Astrocyte of the hippocampus (primary cell): ENCODE data around the gene CPED1.
"Not testable (repeated sequence)": the region's sequence is repeated elsewhere in the genome, so short reads cannot be mapped to it uniquely, and the experiment has no call there.

Source experiments
- DNase-seq: peaks from one replicate; pipeline ENCODE4 v3.0.0; 2011; ENCODE audit warnings: low read depth, low spot score

CPED1 gene

DNA sequence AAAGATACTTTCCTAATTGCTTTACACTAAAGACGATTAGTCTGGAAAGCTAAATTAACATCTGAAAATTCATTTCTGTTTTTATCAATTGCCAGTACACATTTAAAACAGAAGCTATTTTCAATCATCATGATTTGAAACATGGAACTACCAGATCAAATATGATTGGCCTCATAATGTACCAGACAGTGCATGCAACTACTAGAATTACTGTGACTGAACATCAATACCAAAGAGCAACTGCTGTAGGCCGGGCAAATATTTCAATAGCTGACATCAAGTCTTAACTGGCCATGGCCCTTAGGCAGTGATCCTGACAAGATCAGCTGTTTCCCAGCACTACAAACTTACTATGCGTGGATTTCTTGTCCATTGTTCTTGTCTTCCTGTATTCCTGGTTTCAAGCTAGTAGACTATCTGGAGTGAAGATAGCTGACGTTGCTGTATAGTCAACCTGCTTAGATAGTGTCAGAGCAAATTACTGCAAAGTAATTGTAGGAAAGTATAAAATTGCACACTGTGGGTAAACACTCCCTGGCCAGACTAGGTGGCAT is 318.6 kb downstream of the CPED1 start:
- no peak for DNase-seq

DNA sequence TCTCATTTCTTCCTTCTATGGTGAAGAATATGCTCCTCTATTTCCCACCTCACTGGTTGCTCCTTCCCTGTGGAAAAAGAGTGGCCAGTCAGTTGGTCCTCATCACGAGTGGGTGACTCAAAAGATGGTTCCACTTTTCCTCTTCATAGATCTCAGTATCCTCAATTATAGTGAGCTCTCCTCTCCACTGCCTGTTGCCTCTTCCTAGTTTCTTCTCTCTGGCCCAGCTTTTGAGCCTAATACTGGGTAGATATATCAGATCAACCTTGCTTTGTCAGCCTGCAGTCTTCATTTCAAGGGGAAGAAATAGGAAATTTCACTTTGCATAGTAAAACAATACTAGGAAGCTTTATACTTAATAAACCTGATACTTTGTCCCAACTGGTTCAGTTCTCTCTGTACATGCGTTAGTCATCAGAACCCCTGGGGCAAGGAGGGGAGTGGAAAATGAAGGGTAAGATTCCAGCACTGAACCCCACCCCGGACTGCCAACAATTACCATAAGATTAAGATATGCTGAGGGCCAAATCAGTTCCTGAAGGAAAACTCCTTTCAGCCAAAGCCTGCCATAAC is 324.8 kb downstream of the CPED1 start:
- no peak for DNase-seq

- DNase-seq: peak; percentile 43
Measured at GRCh38 chr7:121313793-121314676, 325.5 kb downstream of the CPED1 start.

DNA sequence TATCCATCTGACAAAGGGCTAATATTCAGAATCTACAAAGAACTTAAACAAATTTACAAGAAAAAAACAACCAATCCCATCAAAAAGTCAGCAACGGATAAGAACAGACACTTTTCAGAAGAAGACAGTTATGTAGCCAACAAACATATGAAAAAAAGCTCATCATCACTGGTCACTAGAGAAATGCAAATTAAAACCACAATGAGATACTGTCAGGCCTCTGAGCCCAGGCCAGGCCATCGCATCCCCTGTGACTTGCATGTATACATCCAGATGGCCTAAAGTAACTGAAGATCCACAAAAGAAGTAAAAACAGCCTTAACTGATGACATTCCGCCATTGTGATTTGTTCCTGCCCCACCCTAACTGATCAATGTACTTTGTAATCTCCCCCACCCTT is 326.7 kb downstream of the CPED1 start:
- DNase-seq: not testable (repeated sequence)

DNA sequence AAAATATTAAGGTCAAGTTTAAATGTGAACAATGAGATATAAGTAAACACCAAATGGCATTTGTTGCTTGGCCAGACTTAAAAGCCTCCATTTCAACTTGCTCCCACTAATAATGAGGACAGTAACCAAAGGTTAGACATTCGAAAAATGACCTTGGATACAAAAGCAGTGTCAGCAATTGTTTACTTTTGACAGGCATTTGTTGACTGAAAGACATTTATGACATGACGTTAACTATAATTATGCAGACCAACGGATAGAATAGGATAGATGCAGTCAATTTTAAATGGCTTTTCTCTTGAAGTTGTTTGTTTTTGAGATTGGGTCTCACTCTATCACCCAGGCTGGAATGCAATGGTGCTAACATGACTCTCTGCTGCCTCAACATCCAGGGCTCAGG is 333.9 kb downstream of the CPED1 start:
- no peak for DNase-seq

GRCh38 chr7:121323515-121324302 is 335.2 kb downstream of the CPED1 start:
- no peak for DNase-seq

GRCh38 chr7:121327671-121328070 is 339.2 kb downstream of the CPED1 start:
- DNase-seq: no peak

DNA sequence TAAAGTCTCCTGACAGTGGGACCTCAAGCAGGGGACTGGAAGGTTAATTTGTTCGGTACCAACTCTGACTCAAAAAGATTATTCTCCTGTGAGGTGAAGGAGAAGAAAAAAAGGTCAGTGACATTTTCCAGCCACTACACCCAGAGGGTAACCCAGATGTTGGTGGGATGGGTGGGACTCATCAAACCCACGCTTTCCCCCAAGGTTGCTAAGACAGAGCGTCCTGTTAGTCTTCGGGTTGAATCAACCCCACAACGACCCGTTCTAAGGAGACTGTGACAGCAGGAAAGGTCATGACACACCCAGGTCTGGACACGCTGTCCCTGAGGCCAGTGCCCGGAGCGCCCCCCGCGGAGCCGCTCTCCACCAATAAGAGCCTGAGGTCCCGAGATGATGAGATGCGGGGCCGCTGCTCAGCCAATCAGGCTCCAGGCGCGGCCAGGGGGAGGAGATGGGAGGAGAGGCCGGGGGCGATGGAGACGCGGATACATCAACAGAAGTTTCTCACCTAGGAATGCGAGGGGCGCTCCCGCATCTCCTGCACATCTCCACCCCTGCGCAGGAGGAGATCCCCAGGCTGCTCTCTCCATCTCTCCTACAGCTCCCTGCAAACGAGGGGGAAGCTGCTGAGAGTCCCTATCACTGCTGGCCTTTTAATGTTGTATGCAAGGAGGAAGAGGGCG is 340.1 kb downstream of the CPED1 start, which contains the start of gene WNT16:
WNT16 (plus strand) TSS at position 493 of the 683 bp plus-strand sequence. CDS start 293 bp downstream, outside the sequence.
- DNase-seq: peak; percentile 53

- DNase-seq: peak; percentile 61
Measured at GRCh38 chr7:121329191-121330052, 340.9 kb downstream of the CPED1 start.

GRCh38 chr7:121330053-121330833 is 341.7 kb downstream of the CPED1 start:
- DNase-seq: peak; percentile 35

DNA sequence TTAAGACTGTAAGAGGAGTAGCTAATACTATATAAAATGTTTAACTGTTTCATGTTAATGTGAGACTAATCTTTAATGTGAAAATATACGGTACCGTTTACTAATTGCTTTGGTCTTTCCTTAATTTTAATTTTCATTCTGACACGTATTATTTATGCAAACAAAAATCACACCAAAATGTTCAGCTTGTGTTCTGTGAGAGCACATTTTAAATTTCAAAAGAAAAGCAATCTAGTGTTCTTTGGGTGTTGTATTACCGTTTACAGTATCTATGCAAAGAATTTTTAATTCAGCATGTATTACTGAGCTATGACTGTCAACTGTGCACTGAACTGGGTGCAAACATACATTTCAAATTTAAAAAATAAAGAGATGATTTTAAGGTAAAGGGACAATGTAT is 342.5 kb downstream of the CPED1 start:
- no peak for DNase-seq

- DNase-seq: no peak
Measured at GRCh38 chr7:121331574-121331973, 343.1 kb downstream of the CPED1 start.

DNA sequence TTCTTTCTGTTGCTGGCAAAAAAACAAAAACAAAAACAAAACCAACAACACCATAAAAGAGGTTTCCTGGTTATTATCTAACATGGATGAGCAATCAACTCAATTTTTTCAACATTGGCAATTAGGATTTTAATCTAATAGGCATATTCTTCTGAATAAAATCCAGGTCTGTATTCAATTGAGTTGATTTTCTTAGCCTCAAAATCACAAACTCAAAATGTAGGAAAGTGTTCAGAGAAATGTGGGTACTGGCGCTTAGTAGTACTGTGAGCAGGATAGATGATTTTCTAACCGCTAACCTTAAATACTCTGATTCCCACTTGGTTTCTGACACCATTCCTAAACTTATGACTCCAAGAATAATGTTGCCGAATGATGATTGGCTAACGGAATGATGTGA is 345.9 kb downstream of the CPED1 start:
- no peak for DNase-seq

- no peak for DNase-seq
Measured at GRCh38 chr7:121334875-121335648, 346.6 kb downstream of the CPED1 start.

- DNase-seq: no peak
Measured at GRCh38 chr7:121336579-121336978, 348.1 kb downstream of the CPED1 start.

DNA sequence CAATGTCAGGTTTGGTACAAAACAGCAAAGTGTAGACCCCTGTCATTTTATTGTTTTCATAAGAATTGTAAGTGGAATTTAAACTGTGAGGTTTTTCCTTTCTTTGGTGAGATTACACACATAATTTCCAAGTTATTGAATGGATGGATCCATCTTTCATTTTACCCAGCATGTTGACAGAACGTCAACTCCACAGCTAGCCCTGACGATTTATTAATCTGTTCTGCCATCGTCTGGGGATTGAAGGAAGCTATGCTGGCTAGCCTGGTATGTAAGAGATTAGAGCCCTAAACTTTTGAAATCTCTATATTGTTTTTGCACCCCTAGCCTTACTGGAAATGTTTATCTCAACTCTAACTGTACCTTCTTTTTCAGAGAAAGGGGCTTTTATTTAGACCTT is 348.9 kb downstream of the CPED1 start:
- DNase-seq: peak; percentile 26

- DNase-seq: no peak
Measured at GRCh38 chr7:121339082-121339481, 350.6 kb downstream of the CPED1 start.

- DNase-seq: no peak
Measured at GRCh38 chr7:121341933-121342332, 353.4 kb downstream of the CPED1 start.

- DNase-seq: no peak
Measured at GRCh38 chr7:121342631-121343030, 354.1 kb downstream of the CPED1 start.
